IMR-90 (cell line): ENCODE results near the gene DDX39A. TPM values are rescaled to one million over a fixed set of nuclear protein-coding genes. Genes with fewer than 3 reads are reported as not detected.

ENCODE experiments used
- ATAC-seq: fragments of 200-7000 bp; cut with Tn5 transposase; 2 replicates; pipeline ENCODE4 v1.9.1; 2020; ENCODE audit warnings: low read depth, mild to moderate bottlenecking, moderate library complexity
- BruUV-seq: library from RNA; stranded (reverse); fragments of 400-500 nt; replicated peaks from 2 replicates; lab custom pipeline; 2021; lab: Mats Ljungman, UMichigan
- CTCF ChIA-PET: fragments of 300-600 bp; formaldehyde crosslinking; extraction: SDS; loops from one replicate; lab custom pipeline; 2021; ENCODE audit warnings: antibody characterized with exemption; lab: Yijun Ruan, JAX
- POLR2A ChIA-PET: fragments of 300-600 bp; sonication (Branson Sonifier 250); formaldehyde crosslinking; loops from one replicate; lab custom pipeline; 2022; ENCODE audit warnings: antibody characterized with exemption; ENCODE audit not compliant: unreplicated experiment; lab: Charles Lee
- DNase-seq: peaks from one replicate; pipeline ENCODE4 v3.0.0; 2013
- H2AFZ ChIP-seq: replicated peaks from 2 replicates; pipeline ENCODE3; 2013; ENCODE audit warnings: low read length, mild to moderate bottlenecking; ENCODE audit not compliant: poor library complexity
- H2AK5ac ChIP-seq: 2 replicates; pipeline ENCODE4 v1.6.1; 2013; ENCODE audit warnings: low read depth, low read length, inconsistent platforms
- H2AK9ac ChIP-seq: replicated peaks from 2 replicates; pipeline ENCODE3; 2013; ENCODE audit warnings: mild to moderate bottlenecking, low read depth, low read length, moderate library complexity; ENCODE audit not compliant: poor library complexity
- H2BK120ac ChIP-seq: 2 replicates; pipeline ENCODE4 v1.6.1; 2013; ENCODE audit warnings: low read depth, low read length, inconsistent platforms
- H2BK15ac ChIP-seq: 3 replicates; pipeline ENCODE4 v1.6.1; 2013; ENCODE audit warnings: low read depth, low read length, inconsistent platforms
- H2BK20ac ChIP-seq: 2 replicates; pipeline ENCODE4 v1.6.1; 2013; ENCODE audit warnings: low read depth, mild to moderate bottlenecking, inconsistent platforms, low read length, moderate library complexity
- H2BK5ac ChIP-seq: 2 replicates; pipeline ENCODE4 v1.6.1; 2013; ENCODE audit warnings: mild to moderate bottlenecking, low read depth, low read length, inconsistent platforms; ENCODE audit not compliant: poor library complexity, severe bottlenecking
- H3K14ac ChIP-seq: replicated peaks from 2 replicates; pipeline ENCODE4 v1.6.1; 2013; ENCODE audit warnings: low read depth, low read length, inconsistent platforms
- H3K18ac ChIP-seq: 2 replicates; pipeline ENCODE4 v1.6.1; 2013; ENCODE audit warnings: low read depth, low read length, control low read depth
- H3K23ac ChIP-seq: 2 replicates; pipeline ENCODE4 v1.6.1; 2013; ENCODE audit warnings: low read depth, low read length, inconsistent platforms
- H3K27ac ChIP-seq: 2 replicates; pipeline ENCODE4 v1.5.1; 2013; ENCODE audit warnings: mild to moderate bottlenecking, control low read depth, low read length; ENCODE audit not compliant: insufficient read depth
- H3K27me3 ChIP-seq: 2 replicates; pipeline ENCODE4 v1.6.1; 2013; ENCODE audit warnings: low read length; ENCODE audit not compliant: control insufficient read depth, insufficient read depth
- H3K36me3 ChIP-seq: 2 replicates; pipeline ENCODE4 v1.6.1; 2013; ENCODE audit warnings: low read length, mixed read lengths; ENCODE audit not compliant: control insufficient read depth, insufficient read depth
- H3K4ac ChIP-seq: 2 replicates; pipeline ENCODE4 v1.6.1; 2013; ENCODE audit warnings: low read depth, low read length, inconsistent platforms
- H3K4me1 ChIP-seq: 2 replicates; pipeline ENCODE4 v1.6.1; 2013; ENCODE audit warnings: low read length, mixed read lengths; ENCODE audit not compliant: control insufficient read depth, insufficient read depth
- H3K4me2 ChIP-seq: 2 replicates; pipeline ENCODE4 v1.6.1; 2013; ENCODE audit warnings: low read depth, mild to moderate bottlenecking, control low read depth, low read length, moderate library complexity
- H3K4me3 ChIP-seq: 2 replicates; pipeline ENCODE4 v1.5.1; 2013; ENCODE audit warnings: low read depth, mild to moderate bottlenecking, control low read depth, low read length, moderate library complexity; ENCODE audit not compliant: insufficient read depth
- H3K56ac ChIP-seq: 2 replicates; pipeline ENCODE4 v1.6.1; 2013; ENCODE audit warnings: low read length, inconsistent platforms; ENCODE audit not compliant: insufficient read depth; ENCODE audit errors: extremely low read depth
- H3K79me1 ChIP-seq, 2 experiments: 2 replicates each; pipeline ENCODE4 v1.6.1; 2013; ENCODE audit warnings: low read length in 2 of 2, inconsistent platforms in 1 of 2, low read depth in 1 of 2
- H3K9ac ChIP-seq: 2 replicates; pipeline ENCODE4 v1.6.1; 2013; ENCODE audit warnings: low read depth, low read length, control low read depth
- H3K9me1 ChIP-seq: 2 replicates; pipeline ENCODE4 v1.6.1; 2013; ENCODE audit warnings: low read length, inconsistent platforms; ENCODE audit not compliant: insufficient read depth
- H3K9me3 ChIP-seq: 2 replicates; pipeline ENCODE4 v1.6.1; 2013; ENCODE audit warnings: low read length; ENCODE audit not compliant: control insufficient read depth, insufficient read depth
- H4K20me1 ChIP-seq: 2 replicates; pipeline ENCODE4 v1.6.1; 2013; ENCODE audit warnings: low read length, inconsistent platforms; ENCODE audit not compliant: insufficient read depth
- H4K5ac ChIP-seq: 2 replicates; pipeline ENCODE4 v1.6.1; 2013; ENCODE audit warnings: mild to moderate bottlenecking, low read depth, low read length, control low read depth
- H4K8ac ChIP-seq, 2 experiments: 2 replicates each; pipeline ENCODE4 v1.6.1; 2013; ENCODE audit warnings: low read depth in 2 of 2, low read length in 2 of 2, control low read depth in 1 of 2, inconsistent platforms in 1 of 2
- H4K91ac ChIP-seq: 2 replicates; pipeline ENCODE4 v1.6.1; 2013; ENCODE audit warnings: low read depth, low read length, inconsistent platforms; ENCODE audit not compliant: insufficient read depth
- CHD1 ChIP-seq: IDR thresholded peaks from 2 replicates; pipeline ENCODE4 v1.6.1; 2012; ENCODE audit warnings: low read depth, low read length, improper control_type of control experiment
- MAZ ChIP-seq: IDR thresholded peaks from 2 replicates; pipeline ENCODE4 v1.6.1; 2012; ENCODE audit warnings: low read depth, mild to moderate bottlenecking, low read length, improper control_type of control experiment, moderate library complexity, borderline replicate concordance
- NFE2L2 ChIP-seq: fragments of 150-350 bp; IDR thresholded peaks from 2 replicates; pipeline ENCODE4 v1.6.1; 2016; ENCODE audit warnings: low read depth, mild to moderate bottlenecking, low read length
- RAD21 ChIP-seq: IDR thresholded peaks from 2 replicates; pipeline ENCODE4 v1.6.1; 2012; ENCODE audit warnings: low read length, improper control_type of control experiment
- RFX5 ChIP-seq: IDR thresholded peaks from 2 replicates; pipeline ENCODE4 v1.8.0; 2012; ENCODE audit warnings: low read depth, mild to moderate bottlenecking, low read length, moderate library complexity
- WGBS, 2 experiments: methylation state at CpG; one replicate each; pipeline versions ENCODE4 v1.1.5 to v1.1.7; 2013; ENCODE audit warnings: missing lambda C conversion rate in 2 of 2; ENCODE audit not compliant: insufficient read length in 1 of 2; ENCODE audit errors: extremely low coverage in 2 of 2; 5-methylcytosine and 5-hydroxymethylcytosine counted together
- dilution Hi-C: fragments of 300-500 bp; cut with HindIII; formaldehyde crosslinking; loops from one replicate; pipeline ENCODE4 v1.14.3; 2018; ENCODE audit warnings: low sequenced_read_pairs; ENCODE audit not compliant: unreplicated experiment
- in situ Hi-C: fragments of 300-500 bp; cut with MboI; formaldehyde crosslinking; loops from 3 replicates; pipeline ENCODE4 v1.14.3; 2019; ENCODE audit warnings: low sequenced_read_pairs, inconsistent platforms, mixed read lengths
- intact Hi-C: fragments of 100-400 bp; cut with micrococcal nuclease; formaldehyde crosslinking; loops from 2 replicates; pipeline ENCODE4 v1.10.0; 2022
- polyA plus RNA-seq, 3 experiments: library from polyadenylated mRNA; depleted of rRNA; stranded (reverse); fragments of >200 nt; gene quantifications; 2 replicates each; pipeline ENCODE4 v1.2.3, GENCODE V29; 2012; ENCODE audit warnings: low replicate concordance in 1 of 3
- total RNA-seq: library from RNA; depleted of rRNA; stranded (reverse); fragments of >200 nt; gene quantifications from 2 replicates; pipeline ENCODE4 v1.2.3, GENCODE V29; 2012

DDX39A gene
- total and polyA plus RNA-seq, 2 of the 4 experiments (the other 2 are of a cell fraction), result 82.5 to 83.0 TPM

DNA sequence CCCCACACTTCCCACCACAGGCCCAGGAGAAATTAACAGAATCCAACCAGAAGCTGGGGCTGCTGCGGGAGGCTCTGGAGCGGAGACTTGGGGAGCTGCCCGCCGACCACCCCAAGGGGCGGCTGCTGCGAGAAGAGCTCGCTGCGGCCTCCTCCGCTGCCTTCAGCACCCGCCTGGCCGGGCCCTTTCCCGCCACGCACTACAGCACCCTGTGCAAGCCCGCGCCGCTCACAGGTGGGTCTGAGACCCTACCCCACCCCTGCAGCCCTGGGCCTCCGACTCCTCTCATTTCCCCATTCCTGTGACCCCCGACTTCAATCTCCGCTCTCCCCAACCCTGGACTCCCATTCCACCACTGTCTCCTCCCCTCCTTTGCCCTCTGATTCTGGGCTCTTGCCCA, 31.7 kb upstream of the DDX39A start:
- peaks cover 11% of the 10 kb centered on the region for H3K9me1 ChIP-seq
- no peak overlapping the region for H3K23ac ChIP-seq
- dilution Hi-C loops (no loop called here), in situ Hi-C loops (no loop called here), intact Hi-C loops (no loop called here)
- ChIA-PET CTCF (no interaction called here), POLR2A (no interaction called here)
- WGBS, 2 experiments, result 91% methylated on average over 11 of the region's 19 CpGs; no CpG with 5 or more reads in 1 of the 2 experiments
- no peak overlapping the region for H4K8ac ChIP-seq
- no peak overlapping the region for H3K9ac ChIP-seq
- no peak overlapping the region for H3K4me2 ChIP-seq
- no peak overlapping the region for H2BK120ac ChIP-seq
- no peak overlapping the region for H3K27ac ChIP-seq
- no peak overlapping the region for H2BK15ac ChIP-seq
- TF ChIP-seq RFX5 (no peak), MAZ (no peak), NFE2L2 (no peak), RAD21 (no peak), CHD1 (no peak)
- H3K27me3 ChIP-seq, result no peaks in the 10 kb centered on the region
- BruUV-seq, result no TSS peak
- H3K4me1 ChIP-seq, result no peaks in the 10 kb centered on the region
- H3K4ac ChIP-seq, result no peak overlapping the region
- H2AK9ac ChIP-seq, result no peak overlapping the region
- H4K5ac ChIP-seq, result no peak overlapping the region
- ATAC-seq (no peak), DNase-seq (no peak)
- peaks cover 0 to 14% of the 10 kb centered on the region in 2 experiments; a peak in 3 of 4 replicates for H3K79me1 ChIP-seq
- no peak overlapping the region for H2BK20ac ChIP-seq
- H2AFZ ChIP-seq, result no peak overlapping the region
- no peak overlapping the region for H4K91ac ChIP-seq
- H3K36me3 ChIP-seq, result peaks cover 58% of the 10 kb centered on the region
- no peak overlapping the region for H2AK5ac ChIP-seq
- no peaks in the 10 kb centered on the region for H3K9me3 ChIP-seq
- no peak overlapping the region for H3K18ac ChIP-seq
- no peak overlapping the region for H3K56ac ChIP-seq
- H2BK5ac ChIP-seq, result no peak overlapping the region
- peaks cover 4% of the 10 kb centered on the region for H4K20me1 ChIP-seq
- no peak overlapping the region for H3K14ac ChIP-seq
- no peak overlapping the region for H3K4me3 ChIP-seq
